Nephron (organoid): ENCODE results near the gene CDYL.

Experiments
- H3K27ac Mint-ChIP-seq, 3 experiments: 2 replicates each; pipeline ENCODE4 v1.8.0; 2020; ENCODE audit warnings: mixed read lengths in 3 of 3, mild to moderate bottlenecking in 2 of 3, moderate library complexity in 1 of 3
- H3K27me3 Mint-ChIP-seq: 2 replicates; pipeline ENCODE4 v1.8.0; 2021; ENCODE audit warnings: low read depth, mild to moderate bottlenecking, moderate library complexity, mixed read lengths
- H3K36me3 Mint-ChIP-seq: 2 replicates; pipeline ENCODE4 v1.8.0; 2020; ENCODE audit warnings: low read depth, mixed read lengths
- H3K4me1 Mint-ChIP-seq: 2 replicates; pipeline ENCODE4 v1.8.0; 2020; ENCODE audit warnings: mixed read lengths
- H3K4me3 Mint-ChIP-seq, 3 experiments: 2 replicates each; pipeline ENCODE4 v1.8.0; 2020; ENCODE audit warnings: mild to moderate bottlenecking in 3 of 3, mixed read lengths in 3 of 3, moderate library complexity in 2 of 3
- H3K9me3 Mint-ChIP-seq: 2 replicates; pipeline ENCODE4 v1.8.0; 2020; ENCODE audit warnings: mixed read lengths
- CTCF ChIP-seq, 3 experiments: fragments of 200-600 bp; sonication (generic); IDR thresholded peaks; one replicate each; pipeline ENCODE4 v1.5.0; 2021; ENCODE audit warnings: antibody characterized with exemption in 3 of 3; ENCODE audit not compliant: unreplicated experiment in 3 of 3

Gene CDYL

GRCh38 chr6:4817551-4817950 lies 41.3 kb downstream of the CDYL start:
- Mint-ChIP-seq H3K4me1 (peaks cover 10% of the 10 kb centered on the region), H3K36me3 (peaks cover 22% of the 10 kb centered on the region), H3K27ac (no peak overlapping the region), H3K4me3 (no peak overlapping the region), H3K9me3 (no peaks in the 10 kb centered on the region), H3K27me3 (no peaks in the 10 kb centered on the region)
- TF ChIP-seq CTCF (IDR thresholded peaks at IDR 0.05; ENCODE audit: unreplicated experiment in 3 of 3): no peak

GRCh38 chr6:4818272-4818938 lies 42.2 kb downstream of the CDYL start:
- Mint-ChIP-seq H3K27ac (no peak overlapping the region), H3K9me3 (no peaks in the 10 kb centered on the region), H3K4me1 (peaks cover 10% of the 10 kb centered on the region), H3K27me3 (no peaks in the 10 kb centered on the region), H3K36me3 (peaks cover 26% of the 10 kb centered on the region), H3K4me3 (no peak overlapping the region)
- TF ChIP-seq CTCF (IDR thresholded peaks at IDR 0.05; ENCODE audit: unreplicated experiment in 3 of 3): no peak

- Mint-ChIP-seq H3K27me3 (no peaks in the 10 kb centered on the region), H3K27ac (no peak overlapping the region), H3K36me3 (peaks cover 32% of the 10 kb centered on the region), H3K4me3 (no peak overlapping the region), H3K9me3 (peaks cover 2% of the 10 kb centered on the region), H3K4me1 (peaks cover 7% of the 10 kb centered on the region)
- TF ChIP-seq CTCF (IDR thresholded peaks at IDR 0.05; ENCODE audit: unreplicated experiment in 3 of 3): no peak
Observed at GRCh38 chr6:4819706-4820283, 43.6 kb downstream of the CDYL start.

- Mint-ChIP-seq H3K9me3 (peaks cover 7% of the 10 kb centered on the region), H3K27ac (no peak overlapping the region), H3K27me3 (no peaks in the 10 kb centered on the region), H3K4me3 (no peak overlapping the region), H3K36me3 (peaks cover 38% of the 10 kb centered on the region), H3K4me1 (peaks cover 4% of the 10 kb centered on the region)
- no peak for TF ChIP-seq CTCF (IDR thresholded peaks at IDR 0.05; ENCODE audit: unreplicated experiment in 3 of 3)
Observed at GRCh38 chr6:4820704-4821276, 44.6 kb downstream of the CDYL start.

GRCh38 chr6:4822476-4822875 lies 46.3 kb downstream of the CDYL start:
- no peaks in the 10 kb centered on the region for H3K27me3 Mint-ChIP-seq
- H3K36me3 Mint-ChIP-seq: peaks cover 54% of the 10 kb centered on the region
- no peaks in the 10 kb centered on the region for H3K4me1 Mint-ChIP-seq
- H3K27ac Mint-ChIP-seq: no peak overlapping the region
- TF ChIP-seq CTCF (IDR thresholded peaks at IDR 0.05; ENCODE audit: unreplicated experiment in 3 of 3): no peak
- H3K4me3 Mint-ChIP-seq: no peak overlapping the region
- H3K9me3 Mint-ChIP-seq: peaks cover 22% of the 10 kb centered on the region
